HUES48 (cell line): Measurements from ENCODE around the gene IGFBP4.

ENCODE experiments used
- H3K27ac ChIP-seq: one replicate; pipeline ENCODE4 v1.7.0; 2013; ENCODE audit warnings: low read depth, low read length, inconsistent platforms
- H3K27me3 ChIP-seq: 2 replicates; pipeline ENCODE4 v1.6.1; 2013; ENCODE audit warnings: mild to moderate bottlenecking, low read length; ENCODE audit not compliant: control insufficient read depth, insufficient read depth
- H3K36me3 ChIP-seq: 2 replicates; pipeline ENCODE4 v1.6.1; 2013; ENCODE audit warnings: low read length; ENCODE audit not compliant: control insufficient read depth, insufficient read depth
- H3K4me1 ChIP-seq: 2 replicates; pipeline ENCODE4 v1.6.1; 2013; ENCODE audit warnings: mild to moderate bottlenecking, low read length; ENCODE audit not compliant: control insufficient read depth, insufficient read depth
- H3K4me3 ChIP-seq: 2 replicates; pipeline ENCODE4 v1.5.1; 2013; ENCODE audit warnings: mild to moderate bottlenecking, low read depth, low read length
- H3K9ac ChIP-seq: 2 replicates; pipeline ENCODE4 v1.6.1; 2013; ENCODE audit warnings: mild to moderate bottlenecking, low read depth, low read length, moderate library complexity
- H3K9me3 ChIP-seq: 2 replicates; pipeline ENCODE4 v1.6.1; 2013; ENCODE audit warnings: low read length; ENCODE audit not compliant: control insufficient read depth, insufficient read depth

Gene IGFBP4

DNA sequence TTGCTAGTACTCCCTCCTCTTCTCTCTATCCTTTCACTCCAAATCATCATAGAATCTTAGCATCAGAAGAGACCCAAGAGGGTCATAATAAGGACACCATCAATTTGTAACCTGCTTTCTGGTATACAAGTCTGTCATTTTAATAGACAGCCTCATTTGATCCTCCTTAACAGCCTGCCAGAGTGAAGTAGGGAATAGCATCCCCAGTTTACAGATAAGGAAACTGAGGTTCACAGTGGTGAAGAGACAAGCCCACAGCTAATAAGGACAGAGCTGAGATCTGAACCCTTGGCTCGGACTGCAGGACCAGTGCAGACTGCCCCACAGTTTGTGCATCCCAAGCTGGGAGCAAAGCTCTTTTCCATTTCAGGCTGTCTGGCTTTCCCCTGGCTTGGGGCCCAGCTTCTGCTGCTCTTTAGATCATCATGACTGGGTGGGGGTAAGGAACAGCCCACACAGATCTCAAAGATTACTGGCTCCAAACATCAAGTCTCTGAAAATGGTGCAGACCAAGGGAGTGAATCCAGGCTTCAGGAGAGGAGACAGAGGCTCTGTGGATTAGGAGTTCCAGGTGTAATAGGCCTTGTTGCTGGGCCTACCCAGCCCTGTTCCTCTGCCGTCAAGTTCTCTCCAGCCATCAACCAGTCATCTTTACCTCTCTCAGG, 10.3 kb upstream of the IGFBP4 start:
- no peaks in the 10 kb centered on the region for H3K27me3 ChIP-seq
- no peaks in the 10 kb centered on the region for H3K9me3 ChIP-seq
- H3K4me1 ChIP-seq = peaks cover 4% of the 10 kb centered on the region
- no peak overlapping the region for H3K4me3 ChIP-seq
- H3K27ac ChIP-seq = no peak overlapping the region
- H3K9ac ChIP-seq = no peak overlapping the region
- H3K36me3 ChIP-seq = no peaks in the 10 kb centered on the region

DNA sequence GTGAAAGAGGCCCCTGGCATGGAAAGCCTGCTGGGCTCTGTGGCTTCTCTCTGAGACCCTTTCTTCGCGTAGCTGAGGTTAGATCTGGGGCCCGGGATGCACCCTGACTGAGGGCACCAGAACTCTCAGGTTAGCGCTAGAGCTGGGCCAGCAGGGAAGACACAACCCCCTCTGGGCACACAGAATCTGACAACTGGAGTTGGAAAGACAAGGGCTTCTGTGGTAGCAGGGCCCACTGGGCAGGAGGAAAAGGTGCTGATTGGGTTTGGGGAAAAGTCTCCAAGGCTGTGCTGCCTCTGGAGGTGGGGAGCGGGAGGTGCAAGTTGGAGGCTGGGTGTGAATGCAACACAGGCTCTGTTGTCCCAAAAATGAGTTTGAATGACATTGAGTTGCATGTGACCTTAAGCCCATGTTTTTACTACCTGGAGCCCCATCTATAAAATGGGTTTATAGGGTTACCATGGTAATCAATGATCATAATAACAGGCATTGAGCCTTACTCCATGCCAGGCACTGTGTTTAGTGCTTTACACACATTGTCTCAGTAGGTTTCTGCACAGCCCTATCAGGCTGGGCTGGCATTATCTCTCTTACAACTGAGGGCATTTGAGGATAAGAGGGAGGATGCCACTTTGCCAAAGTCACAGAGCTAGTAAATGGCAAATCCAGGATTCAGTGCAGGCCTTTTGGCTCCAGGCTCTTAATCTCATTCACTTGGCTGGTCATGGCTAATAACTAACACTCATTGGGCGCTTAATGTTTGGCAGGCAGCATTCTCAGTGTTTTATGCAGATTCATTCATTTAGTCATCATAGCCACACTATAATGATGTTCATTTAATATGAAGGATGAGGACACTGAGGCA, 9.5 kb upstream of the IGFBP4 start:
- H3K27ac ChIP-seq = no peak overlapping the region
- H3K36me3 ChIP-seq = no peaks in the 10 kb centered on the region
- H3K27me3 ChIP-seq = no peaks in the 10 kb centered on the region
- peaks cover 4% of the 10 kb centered on the region for H3K4me1 ChIP-seq
- H3K9ac ChIP-seq = no peak overlapping the region
- no peak overlapping the region for H3K4me3 ChIP-seq
- no peaks in the 10 kb centered on the region for H3K9me3 ChIP-seq

DNA sequence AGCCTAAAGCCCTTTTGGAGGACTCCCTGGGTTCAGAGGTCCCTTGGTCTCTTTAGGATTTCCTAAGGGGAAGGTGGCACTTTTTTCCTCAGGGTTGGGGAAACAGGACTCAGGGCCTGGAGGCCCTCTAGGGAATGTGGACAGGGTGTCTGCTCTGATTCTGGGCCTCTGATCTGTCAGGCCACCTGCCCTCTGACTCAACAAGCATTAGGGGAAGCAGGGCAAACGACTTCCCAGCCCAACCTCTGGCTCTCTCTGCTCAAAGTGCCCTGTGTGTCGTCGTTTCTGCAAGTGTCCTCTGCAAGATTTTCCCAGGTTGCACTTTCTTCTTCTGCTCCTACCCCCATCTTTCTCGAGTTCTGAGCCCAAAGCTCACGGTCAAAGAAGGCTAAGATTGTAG, 6.6 kb upstream of the IGFBP4 start:
- H3K9me3 ChIP-seq = no peaks in the 10 kb centered on the region
- H3K27ac ChIP-seq = no peak overlapping the region
- H3K9ac ChIP-seq = no peak overlapping the region
- H3K27me3 ChIP-seq = no peaks in the 10 kb centered on the region
- no peaks in the 10 kb centered on the region for H3K36me3 ChIP-seq
- H3K4me1 ChIP-seq = peaks cover 4% of the 10 kb centered on the region
- no peak overlapping the region for H3K4me3 ChIP-seq

DNA sequence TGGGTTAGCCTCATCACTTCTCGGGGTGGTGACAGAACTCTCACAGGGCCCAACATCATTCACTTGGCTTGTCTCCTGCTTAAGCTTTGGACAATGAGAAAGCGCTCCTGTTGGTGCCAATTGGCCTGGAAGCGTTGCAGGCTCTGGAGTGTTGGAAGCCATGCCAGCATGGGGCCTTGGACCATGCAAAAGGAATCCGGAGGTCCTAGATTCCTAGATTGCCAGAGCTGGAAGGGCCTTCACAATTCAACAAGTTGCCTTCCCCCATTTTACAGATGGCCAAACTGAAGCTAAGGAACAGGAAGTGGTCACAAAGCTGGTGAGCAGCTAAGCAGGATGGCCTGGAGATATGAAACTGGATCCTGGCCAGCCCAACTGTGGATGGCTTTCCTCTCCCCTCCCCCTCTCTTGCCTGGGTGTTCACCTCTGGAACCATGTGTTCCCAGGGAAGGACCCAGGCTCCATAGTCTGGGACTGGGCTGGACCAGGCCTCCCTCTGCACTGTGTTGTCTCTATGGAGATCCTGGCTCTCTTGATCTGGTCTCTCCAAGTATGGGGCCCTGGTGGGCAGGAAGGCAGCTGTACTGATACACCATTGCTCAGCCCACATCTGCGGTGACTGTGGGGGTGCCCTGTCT, 6.0 kb upstream of the IGFBP4 start:
- no peaks in the 10 kb centered on the region for H3K27me3 ChIP-seq

DNA sequence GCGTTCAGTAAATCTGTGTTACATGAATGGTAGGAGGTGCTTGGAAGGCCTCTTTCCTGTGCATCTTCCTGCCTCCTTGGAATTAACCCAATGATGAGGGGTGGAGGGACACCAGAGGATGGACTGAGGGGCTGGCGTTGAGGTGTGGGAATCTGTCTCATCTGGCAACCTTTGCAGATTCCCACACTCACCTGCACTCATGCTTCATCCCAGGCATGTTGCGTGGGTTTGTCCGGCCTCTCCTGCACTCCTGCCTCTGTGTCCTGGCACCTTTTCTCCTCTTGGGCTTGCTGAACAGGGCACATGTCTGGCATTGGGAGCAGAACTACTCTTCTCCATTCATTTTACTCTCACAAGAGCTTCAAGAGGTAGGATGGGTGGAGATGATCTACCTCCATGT, 3.1 kb upstream of the IGFBP4 start:
- Histone ChIP-seq H3K4me1 (peaks cover 8% of the 10 kb centered on the region), H3K4me3 (no peak overlapping the region), H3K9me3 (no peaks in the 10 kb centered on the region), H3K9ac (no peak overlapping the region), H3K27ac (no peak overlapping the region), H3K27me3 (no peaks in the 10 kb centered on the region), H3K36me3 (no peaks in the 10 kb centered on the region)

More for the DNA sequence above, 6.0 kb upstream of the IGFBP4 start:
- no peak overlapping the region for H3K9ac ChIP-seq
- H3K36me3 ChIP-seq = no peaks in the 10 kb centered on the region
- H3K4me1 ChIP-seq = peaks cover 4% of the 10 kb centered on the region
- H3K27ac ChIP-seq = no peak overlapping the region
- H3K9me3 ChIP-seq = no peaks in the 10 kb centered on the region
- H3K4me3 ChIP-seq = no peak overlapping the region

DNA sequence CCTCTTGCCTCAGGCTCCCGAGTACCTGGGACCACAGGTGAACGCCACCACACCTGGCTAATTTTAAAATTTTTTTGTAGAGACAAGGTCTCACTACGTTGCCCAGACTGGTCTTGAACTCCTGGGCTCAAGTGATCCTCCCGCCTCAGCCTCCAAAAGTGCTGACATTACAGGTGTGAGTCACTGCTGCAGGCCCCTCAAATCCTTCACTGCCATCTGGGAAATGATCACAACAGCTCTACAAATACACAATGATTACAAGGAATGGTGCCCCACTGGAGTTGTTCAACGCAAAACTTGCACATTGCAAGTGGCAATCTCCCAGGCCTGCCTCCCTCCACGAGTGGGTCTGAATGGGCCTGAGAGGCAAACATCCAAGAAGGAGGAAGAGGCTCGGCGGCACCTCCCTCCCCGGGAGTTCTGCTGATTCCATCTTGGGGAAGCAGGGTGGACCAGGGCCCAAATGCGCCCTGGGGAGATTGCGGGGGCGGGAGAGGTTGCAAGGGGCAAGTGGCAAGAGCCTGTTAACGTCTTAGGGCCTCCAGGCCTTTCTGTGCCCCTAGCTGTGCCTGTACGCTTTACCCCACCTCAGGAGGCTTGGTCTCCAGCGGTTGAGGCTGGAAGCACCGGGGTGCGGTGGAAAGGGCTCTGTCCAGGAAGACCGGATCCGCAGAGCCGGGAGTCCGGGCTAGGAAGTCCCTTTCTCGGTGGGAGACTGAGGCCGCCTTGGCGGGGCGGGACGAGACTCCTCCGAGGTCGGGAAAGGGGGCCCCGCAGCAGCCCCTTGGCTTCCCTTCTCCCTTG, 656 bp upstream of the IGFBP4 start:
- Histone ChIP-seq H3K36me3 (no peaks in the 10 kb centered on the region), H3K27ac (peak overlapping the region; percentile 63), H3K9me3 (no peaks in the 10 kb centered on the region), H3K9ac (peak overlapping the region; percentile 53; the same call in 1 of the 2 replicates), H3K4me3 (peak overlapping the region; percentile 64), H3K27me3 (no peaks in the 10 kb centered on the region), H3K4me1 (peaks cover 17% of the 10 kb centered on the region)

DNA sequence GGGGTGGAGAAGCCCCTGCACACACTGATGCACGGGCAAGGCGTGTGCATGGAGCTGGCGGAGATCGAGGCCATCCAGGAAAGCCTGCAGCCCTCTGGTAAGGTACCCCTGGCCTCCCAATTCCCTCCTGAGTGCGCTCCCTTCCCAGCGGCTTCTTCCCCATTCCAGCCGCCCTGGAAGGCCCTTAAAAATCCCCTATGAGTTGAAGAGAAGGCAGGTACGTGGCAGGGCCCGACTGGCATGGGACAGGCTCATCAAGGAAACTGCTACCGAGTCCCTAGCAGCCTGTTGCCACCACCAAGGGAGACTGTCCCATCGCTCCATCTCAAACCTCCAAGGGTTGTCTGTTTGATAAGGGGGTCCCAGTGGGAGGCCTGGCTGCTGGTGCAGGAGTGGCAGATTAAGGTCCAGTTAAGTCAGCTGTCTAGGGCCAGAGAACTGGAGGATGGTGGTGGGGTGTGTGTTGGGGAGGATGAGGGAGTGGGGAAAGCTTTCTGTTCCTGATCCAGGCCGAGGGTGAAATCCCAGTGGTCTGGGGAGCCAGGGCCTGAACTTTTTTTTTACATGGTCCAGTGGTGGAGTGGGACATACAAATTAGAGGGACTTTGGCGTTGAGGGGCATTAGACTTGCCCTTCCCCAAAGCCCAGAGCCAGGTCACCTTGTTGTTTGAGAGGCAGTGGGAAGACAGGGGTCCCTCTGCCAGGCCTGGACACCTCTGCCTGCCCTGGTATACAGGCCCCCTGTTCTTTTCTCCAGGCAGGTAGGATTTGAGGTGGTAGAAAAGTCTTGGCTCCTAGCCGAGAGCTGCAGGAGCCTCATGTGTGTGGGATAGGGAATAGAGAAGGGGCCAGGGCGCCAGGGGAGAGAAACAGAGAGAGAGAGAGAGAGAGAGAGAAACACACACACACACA, 994 bp downstream of the IGFBP4 start:
- no peak overlapping the region for H3K27ac ChIP-seq
- peak overlapping the region; percentile 2; the same call in 1 of the 2 replicates for H3K9ac ChIP-seq
- H3K27me3 ChIP-seq = no peaks in the 10 kb centered on the region
- H3K4me1 ChIP-seq = peaks cover 17% of the 10 kb centered on the region
- no peaks in the 10 kb centered on the region for H3K36me3 ChIP-seq
- peak overlapping the region; percentile 64 for H3K4me3 ChIP-seq
- no peaks in the 10 kb centered on the region for H3K9me3 ChIP-seq

DNA sequence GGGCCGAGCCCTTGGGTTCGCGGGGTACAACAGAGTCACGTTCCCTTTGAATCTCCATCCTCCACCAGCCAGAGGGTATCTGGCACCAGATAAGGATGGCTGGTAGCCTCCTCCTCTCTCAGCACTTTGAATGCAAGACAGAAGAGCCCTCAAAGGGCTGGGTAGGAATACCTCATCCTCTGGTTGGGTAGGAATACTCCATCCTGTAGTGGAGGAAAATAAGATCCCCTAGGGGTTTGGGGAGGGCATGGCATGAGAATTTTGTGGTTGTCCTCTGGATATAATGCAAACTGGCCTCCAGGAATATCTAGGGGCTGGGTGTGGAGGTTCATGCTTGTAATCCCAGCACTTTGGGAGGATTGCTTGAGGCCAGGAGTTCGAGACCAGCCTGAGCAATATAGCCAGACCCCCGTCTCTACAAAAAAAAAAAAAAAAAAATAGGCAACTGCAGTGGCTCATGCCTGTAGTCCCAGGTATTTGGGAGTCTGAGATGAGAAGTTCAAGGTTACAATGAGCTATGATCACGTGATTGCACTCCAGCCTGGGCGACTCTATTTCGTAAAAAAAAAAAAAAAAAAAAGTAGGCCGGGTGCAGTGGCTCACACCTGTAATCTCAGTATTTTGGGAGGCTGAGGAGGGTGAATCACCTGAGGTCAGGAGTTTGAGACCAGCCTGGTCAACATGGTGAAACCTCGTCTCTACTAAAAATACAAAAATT, 2.7 kb downstream of the IGFBP4 start:
- Histone ChIP-seq H3K9ac (no peak overlapping the region), H3K36me3 (no peaks in the 10 kb centered on the region), H3K27me3 (no peaks in the 10 kb centered on the region), H3K4me3 (peak overlapping the region; percentile 64; the same call in 1 of the 2 replicates), H3K9me3 (no peaks in the 10 kb centered on the region), H3K27ac (no peak overlapping the region), H3K4me1 (peaks cover 17% of the 10 kb centered on the region)

DNA sequence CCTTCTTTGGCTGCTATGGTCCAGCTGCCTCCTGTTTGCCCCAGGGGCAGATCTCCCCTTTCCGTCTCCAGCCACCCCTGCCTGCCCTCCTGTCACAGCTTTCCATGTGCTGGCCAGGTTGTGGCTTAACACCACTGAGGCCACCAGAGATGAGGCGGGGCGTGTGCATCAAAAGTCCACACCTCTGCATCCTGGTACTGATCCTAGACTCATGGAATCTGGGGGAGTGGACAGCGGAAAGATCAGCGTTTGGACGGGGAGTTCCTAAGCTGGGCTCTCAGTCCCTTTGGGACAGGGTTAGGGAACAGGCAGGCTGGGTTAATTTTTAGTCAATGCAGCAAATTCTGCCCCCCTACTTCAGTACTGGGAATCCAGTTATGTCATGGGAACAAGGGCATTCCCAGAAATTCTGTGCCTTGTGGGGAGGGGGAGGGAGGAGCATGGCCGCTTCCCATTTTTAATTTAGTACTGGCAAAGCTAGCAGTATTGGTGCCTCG, 3.9 kb downstream of the IGFBP4 start:
- Histone ChIP-seq H3K9me3 (no peaks in the 10 kb centered on the region), H3K4me3 (no peak overlapping the region), H3K36me3 (peaks cover 3% of the 10 kb centered on the region; the same call in 1 of the 2 replicates), H3K27me3 (no peaks in the 10 kb centered on the region), H3K4me1 (peaks cover 17% of the 10 kb centered on the region), H3K27ac (no peak overlapping the region), H3K9ac (no peak overlapping the region)
